Hindlimb muscle (tissue), 1 donor: Measurements from ENCODE around the gene SPTBN4. TPM values are rescaled to one million over a fixed set of nuclear protein-coding genes. Genes with fewer than 3 reads are reported as not detected.
"Not testable (repeated sequence)": the region's sequence is repeated elsewhere in the genome, so short reads cannot be mapped to it uniquely, and the experiment has no call there.

Experiments
- DNase-seq: peaks from one replicate; pipeline ENCODE4 v3.0.0-alpha.2; 2013
- polyA plus RNA-seq: library from polyadenylated mRNA; unstranded; fragments of 120-200 nt; gene quantifications from one replicate; pipeline ENCODE4 v1.2.1, GENCODE V29; 2013; ENCODE audit not compliant: insufficient read length

SPTBN4 gene
- polyA plus RNA-seq, 1 donor, result 0.19 TPM

GRCh38 chr19:40465557-40466218 is 1.1 kb upstream of the SPTBN4 start, which contains the start of gene BLVRB:
BLVRB (minus strand) TSS chr19:40465745; CDS start chr19:40465688, 57 bp downstream.
- DNase-seq, result peak; percentile 99

GRCh38 chr19:40466219-40466984 is 399 bp upstream of the SPTBN4 start:
- DNase-seq, result no peak

GRCh38 chr19:40469011-40469410 is 2.2 kb downstream of the SPTBN4 start:
- no peak for DNase-seq

DNA sequence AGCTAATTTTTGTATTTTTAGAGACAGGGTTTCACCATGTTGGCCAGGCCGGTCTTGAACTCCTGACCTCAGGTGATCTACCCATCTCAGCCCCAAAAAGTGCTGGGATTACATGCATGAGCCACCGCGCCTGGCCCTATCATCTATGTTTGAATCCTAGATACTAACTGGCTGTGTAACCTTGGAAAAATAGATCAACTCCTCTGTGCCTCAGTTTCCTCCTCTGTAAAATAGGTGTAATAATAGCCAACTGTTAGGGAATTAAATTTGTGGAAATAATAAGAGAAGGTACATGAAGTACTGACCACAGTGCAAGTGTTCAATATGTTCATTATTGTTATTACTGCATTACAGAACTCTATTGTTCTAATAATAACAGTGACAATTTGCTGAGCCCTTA is 4.3 kb downstream of the SPTBN4 start:
- DNase-seq, result no peak

DNA sequence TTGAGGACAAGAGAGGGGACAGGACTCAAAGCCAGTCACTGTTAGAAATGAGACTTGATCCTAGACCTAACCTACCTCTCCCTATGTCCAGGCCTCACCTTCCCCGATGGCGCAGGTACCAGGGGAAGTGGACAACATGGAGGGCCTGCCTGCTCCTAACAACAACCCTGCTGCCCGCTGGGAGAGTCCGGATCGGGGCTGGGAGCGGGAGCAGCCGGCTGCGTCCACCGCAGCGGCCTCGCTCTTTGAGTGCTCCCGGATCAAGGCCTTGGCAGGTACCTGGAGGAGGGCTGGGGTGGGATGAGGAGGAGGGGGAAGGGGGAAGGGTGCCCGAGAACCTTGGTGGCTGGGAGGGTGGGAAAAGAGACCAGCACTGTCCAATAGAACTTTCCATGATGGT is 5.7 kb downstream of the SPTBN4 start:
- DNase-seq, result no peak

DNA sequence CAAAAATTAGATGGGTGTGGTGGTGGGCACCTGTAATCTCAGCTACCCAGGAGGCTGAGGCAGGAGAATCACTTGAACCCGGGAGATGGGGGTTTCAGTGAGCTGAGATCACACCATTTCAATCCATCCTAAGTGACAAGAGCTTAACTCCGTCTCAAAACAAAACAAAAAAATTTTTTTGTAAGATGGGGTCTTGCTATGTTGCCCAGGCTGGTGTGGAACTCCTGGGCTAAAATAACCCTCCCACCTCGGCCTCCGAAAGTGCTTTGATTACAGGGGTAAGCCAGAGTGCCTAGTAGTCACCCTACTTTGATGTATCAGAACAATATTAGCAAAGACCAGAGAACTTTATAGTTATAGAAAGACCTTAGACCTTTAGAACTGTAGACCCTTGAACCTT is 7.9 kb downstream of the SPTBN4 start:
- DNase-seq, result no peak

DNA sequence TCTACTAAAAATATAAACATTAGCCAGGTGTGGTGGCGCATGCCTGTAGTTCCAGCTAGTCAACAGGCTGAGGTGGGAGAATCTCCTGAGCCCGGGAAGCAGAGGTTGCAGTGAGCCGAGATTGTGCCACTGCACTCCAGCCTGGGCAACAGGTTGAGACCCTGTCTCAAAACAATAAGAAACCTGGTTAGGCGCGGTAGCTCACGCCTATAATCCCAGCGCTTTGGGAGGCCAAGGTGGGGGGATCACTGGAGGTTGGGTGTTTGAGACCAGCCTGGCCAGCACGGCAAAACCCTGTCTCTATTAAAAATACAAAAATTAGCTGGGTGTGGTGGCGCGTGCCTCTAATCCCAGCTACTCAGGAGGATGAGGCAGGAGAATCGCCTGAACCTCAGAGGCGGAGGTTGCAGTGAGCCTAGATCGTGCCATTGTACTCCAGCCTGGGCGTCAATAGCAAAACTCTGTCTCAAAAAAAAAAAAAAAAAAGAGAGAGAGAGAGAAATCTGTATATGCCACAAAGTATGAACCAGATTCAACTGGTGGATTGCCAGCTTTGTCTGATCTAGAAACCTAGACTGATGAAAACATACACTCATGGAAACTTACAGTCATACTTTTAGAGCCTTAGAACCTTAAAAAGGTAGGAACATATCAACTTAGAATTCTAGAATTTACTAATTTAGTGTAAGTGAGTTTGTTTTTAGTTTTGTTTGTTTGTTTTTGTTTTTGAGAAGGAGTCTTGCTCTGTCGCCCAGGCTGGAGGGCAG is 9.3 kb downstream of the SPTBN4 start:
- not testable (repeated sequence) for DNase-seq

DNA sequence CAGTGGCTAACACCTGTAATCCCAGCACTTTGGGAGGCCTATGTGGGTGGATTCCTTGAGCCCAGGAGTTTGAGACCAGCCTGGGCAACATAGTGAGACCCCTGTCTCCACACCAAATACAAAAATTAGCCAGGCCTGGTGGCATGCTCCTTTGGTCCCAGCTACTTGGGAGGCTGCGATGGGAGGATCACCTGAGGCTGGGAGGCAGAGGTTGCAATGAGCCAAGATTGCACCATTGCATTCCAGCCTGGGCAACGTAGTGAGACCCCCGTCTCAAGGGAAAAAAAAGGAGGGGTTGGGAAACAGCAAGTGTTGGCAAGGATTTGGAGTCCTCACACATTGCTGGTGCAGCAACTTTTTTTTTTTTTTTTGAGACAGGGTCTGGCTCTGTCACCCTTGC is 19.2 kb downstream of the SPTBN4 start:
- no peak for DNase-seq

GRCh38 chr19:40489882-40490230 is 23.1 kb downstream of the SPTBN4 start:
- no peak for DNase-seq

GRCh38 chr19:40492274-40492673 is 25.5 kb downstream of the SPTBN4 start:
- no peak for DNase-seq

- DNase-seq, result no peak
Measured at GRCh38 chr19:40493778-40494177, 27.0 kb downstream of the SPTBN4 start.

DNA sequence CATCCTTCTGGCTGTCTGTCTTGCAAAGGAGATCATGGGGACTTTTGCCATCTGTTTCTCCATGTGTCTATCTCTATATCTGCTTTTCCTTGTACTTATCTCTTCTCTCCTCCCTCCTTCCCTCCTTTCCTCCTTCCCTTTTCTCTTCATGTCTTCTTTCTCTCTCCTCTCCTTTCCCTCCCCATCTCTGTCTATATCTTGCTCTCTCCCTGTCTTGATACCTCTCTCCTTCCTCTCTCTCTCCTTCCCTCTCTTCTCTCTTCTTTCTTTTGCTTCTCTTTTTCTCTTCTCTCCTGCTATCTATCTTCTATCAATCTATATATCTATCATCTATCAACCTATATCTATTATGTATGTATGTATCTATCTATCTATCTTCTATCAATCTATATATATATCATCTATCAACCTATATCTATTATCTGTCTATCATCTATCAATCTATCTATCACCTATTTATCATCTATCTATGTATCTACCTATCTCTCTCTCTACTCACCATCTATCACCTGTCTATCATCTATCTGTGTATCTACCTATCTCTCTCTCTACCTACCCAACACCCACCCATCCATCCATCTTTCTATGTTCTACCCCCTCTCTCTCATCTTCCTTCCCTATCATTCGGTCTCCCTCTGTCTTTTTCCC is 27.5 kb downstream of the SPTBN4 start:
- no peak for DNase-seq

GRCh38 chr19:40497214-40497613 is 30.4 kb downstream of the SPTBN4 start:
- DNase-seq, result no peak

GRCh38 chr19:40499320-40499719 is 32.5 kb downstream of the SPTBN4 start:
- DNase-seq, result no peak

DNA sequence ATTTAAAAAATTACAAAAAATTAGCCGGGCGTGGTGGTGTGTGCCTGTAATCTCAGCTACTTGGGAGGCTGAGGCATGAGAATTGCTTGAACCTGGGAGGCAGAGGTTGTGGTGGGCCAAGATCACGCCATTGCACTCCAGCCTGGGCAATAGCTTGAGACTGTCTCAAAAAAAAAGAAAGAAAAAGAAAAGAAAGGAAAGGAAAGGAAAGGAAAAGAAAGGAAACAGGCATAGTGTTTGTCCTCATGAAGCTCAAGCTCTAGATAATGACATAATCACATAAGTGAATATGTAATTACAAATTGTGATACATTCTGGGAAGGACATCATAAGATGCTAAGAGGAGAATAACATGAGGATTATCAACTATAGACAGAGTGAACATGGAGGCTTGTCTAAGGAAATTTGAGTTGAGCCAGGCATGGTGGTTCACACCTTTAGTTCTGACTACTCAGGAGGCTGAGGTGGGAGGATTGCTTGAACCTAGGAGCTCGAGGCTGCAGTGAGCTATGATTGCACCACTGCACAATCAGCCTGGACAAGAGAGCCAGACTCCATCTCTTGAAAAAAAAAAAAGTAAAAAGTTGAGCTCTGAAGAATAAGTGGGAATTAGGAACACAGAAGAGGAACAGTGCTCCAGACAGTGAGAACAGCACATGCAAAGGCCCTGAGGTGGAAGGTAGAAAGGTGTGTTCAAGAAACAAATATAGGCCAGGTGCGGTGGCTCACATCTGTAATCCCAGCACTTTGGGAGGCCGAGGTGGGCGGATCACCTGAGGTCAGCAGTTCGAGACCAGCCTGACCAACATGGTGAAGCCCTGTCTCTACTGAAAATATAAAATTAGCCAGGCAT is 34.1 kb downstream of the SPTBN4 start:
- not testable (repeated sequence) for DNase-seq

DNA sequence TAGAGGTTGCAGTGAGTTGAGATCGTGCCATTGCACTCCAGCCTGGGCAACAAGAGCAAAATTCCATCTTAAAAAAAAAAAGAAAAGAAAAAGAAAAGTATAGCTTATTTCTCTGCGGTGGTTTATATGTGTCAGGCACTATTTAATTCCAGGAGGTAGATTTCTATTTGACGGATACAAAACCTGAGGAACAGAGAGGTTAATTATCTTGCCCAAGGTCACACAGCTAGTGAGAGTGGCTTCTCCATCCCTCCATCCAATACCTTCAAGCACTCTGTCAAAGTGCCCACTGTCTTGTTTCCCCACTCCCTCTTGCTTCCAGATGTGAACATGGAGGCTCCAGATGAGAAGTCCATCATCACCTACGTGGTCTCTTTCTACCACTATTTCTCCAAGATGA is 34.8 kb downstream of the SPTBN4 start:
- no peak for DNase-seq

GRCh38 chr19:40502081-40502480 is 35.3 kb downstream of the SPTBN4 start:
- DNase-seq, result no peak

DNA sequence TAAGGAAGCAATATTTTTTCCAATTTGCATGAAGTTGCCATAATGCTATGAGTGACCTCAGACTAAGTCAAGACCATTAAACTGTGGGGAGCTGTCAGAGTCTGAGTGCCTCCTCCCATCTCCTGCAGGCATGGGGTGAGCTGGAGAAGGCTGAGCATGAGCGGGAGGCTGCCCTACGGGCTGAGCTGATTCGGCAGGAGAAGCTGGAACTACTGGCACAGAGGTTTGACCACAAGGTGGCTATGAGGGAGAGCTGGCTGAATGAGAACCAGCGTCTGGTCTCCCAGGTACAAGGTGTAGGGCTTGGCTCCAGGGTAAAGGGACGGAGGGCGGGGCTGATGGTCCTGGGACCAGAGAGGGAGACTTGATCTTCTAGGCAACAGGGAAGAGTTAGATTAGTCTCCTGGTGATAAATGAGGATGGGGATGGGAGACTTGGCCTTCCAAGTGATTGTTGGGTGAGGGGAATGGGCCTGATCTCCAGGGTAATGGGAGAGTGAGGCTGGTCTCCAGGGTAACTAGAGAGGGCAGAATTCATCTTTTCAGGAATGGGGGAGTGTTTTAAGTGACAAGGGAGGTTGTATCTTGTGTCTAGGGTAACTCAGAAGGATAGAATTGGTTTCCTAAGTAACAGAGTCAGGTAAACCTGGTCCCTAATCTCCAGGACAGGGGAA is 36.0 kb downstream of the SPTBN4 start:
- no peak for DNase-seq

DNA sequence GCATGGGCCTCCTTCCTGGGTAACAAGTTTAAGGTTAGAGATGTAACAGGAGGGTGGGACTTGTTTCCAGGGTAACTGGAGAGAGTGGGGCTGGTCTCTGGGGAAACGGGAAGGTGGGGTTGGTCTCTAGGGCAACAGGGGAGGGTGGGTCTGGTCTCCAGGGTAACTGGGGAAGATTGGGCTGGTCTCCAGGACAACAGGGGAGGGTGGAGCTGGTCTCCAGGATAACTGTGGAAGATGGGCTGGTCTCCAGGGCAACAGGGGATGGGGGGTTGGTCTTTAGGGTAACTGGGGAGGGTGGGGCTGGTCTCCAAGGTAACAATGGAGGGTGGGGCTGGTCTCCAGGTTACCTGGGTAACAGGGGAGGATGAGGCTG is 36.5 kb downstream of the SPTBN4 start:
- DNase-seq, result no peak

- DNase-seq, result no peak
Measured at GRCh38 chr19:40506099-40506498, 39.3 kb downstream of the SPTBN4 start.

DNA sequence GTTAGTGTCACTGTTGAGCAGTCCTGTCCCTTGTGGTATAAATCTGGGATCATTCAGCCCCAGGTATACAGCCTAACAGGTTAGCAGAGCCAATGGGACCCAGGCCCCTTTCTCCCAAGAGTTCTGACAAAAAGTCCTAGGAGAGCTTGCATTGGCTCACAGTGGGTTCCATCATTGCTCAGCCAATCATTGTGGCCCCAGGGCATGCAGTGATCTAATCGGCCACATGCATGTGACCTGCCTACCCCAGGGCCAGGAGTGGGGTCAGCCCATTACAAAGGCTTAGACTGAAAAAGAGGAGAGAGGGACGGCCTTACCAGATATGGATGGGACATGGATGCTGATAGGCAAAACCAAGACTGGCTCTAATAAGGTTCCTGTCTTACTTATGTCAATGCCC is 41.1 kb downstream of the SPTBN4 start:
- DNase-seq, result no peak
